HCT116 (cell line): ENCODE results near the gene TCEANC2. TPM values are rescaled to one million over a fixed set of nuclear protein-coding genes. Genes with fewer than 3 reads are reported as not detected.

ENCODE experiments used
- ATAC-seq: fragments of 200-7000 bp; cut with Tn5 transposase; 2 replicates; pipeline ENCODE4 v1.9.1; 2020; ENCODE audit warnings: mild to moderate bottlenecking, moderate library complexity
- BruUV-seq: library from RNA; stranded (reverse); fragments of 400-500 nt; replicated peaks from 2 replicates; lab custom pipeline; 2021; lab: Mats Ljungman, UMichigan
- CTCF ChIA-PET: fragments of 300-600 bp; sonication (Branson Sonifier 250); formaldehyde crosslinking; loops from one replicate; lab custom pipeline; 2021; ENCODE audit warnings: antibody characterized with exemption; lab: Charles Lee
- POLR2A ChIA-PET: fragments of 300-600, 350-600 bp; sonication (Branson Sonifier 250); formaldehyde crosslinking; loops from one replicate; lab custom pipeline; 2021; ENCODE audit warnings: antibody characterized with exemption; lab: Charles Lee
- RAD21 ChIA-PET, 2 experiments: fragments of 300-600 bp; sonication (Branson Sonifier 250); formaldehyde crosslinking; loops; one replicate each; lab custom pipeline; 2023; ENCODE audit warnings: low total read pairs in 2 of 2; ENCODE audit not compliant: uncharacterized antibody in 2 of 2, unreplicated experiment in 2 of 2, low non-redundant PET in 1 of 2; lab: Charles Lee
- DNase-seq: peaks from one replicate; pipeline ENCODE4 v3.0.0-alpha.2; 2010; ENCODE audit warnings: low read depth, low spot score
- H2AFZ ChIP-seq: fragments of 200-600 bp; shearing (Covaris generic), sonication (generic); 2 replicates; pipeline ENCODE4 v1.6.1; 2017; ENCODE audit warnings: low read depth, mixed run types, mixed read lengths, antibody characterized with exemption, low read length; ENCODE audit not compliant: poor library complexity, severe bottlenecking
- H3K27ac ChIP-seq: 2 replicates; pipeline ENCODE4 v1.5.1; 2012; ENCODE audit warnings: low read depth, low read length
- H3K27me3 ChIP-seq: fragments of 200-600 bp; sonication (generic); 2 replicates; pipeline ENCODE4 v1.6.1; 2016; ENCODE audit warnings: mixed run types, low read length, mixed read lengths; ENCODE audit not compliant: insufficient read depth
- H3K36me3 ChIP-seq, 2 experiments: fragments of 200-500 bp in 1 of 2; fragments of 200-600 bp in 1 of 2; sonication (Bioruptor generic) in 1 of 2; sonication (generic) in 1 of 2; 2 replicates each; pipeline versions ENCODE4 v1.5.1 to v1.6.1; 2014 to 2016; ENCODE audit warnings: low read length in 2 of 2, inconsistent platforms in 1 of 2, mixed read lengths in 1 of 2, mixed run types in 1 of 2; ENCODE audit not compliant: insufficient read depth in 2 of 2, control insufficient read depth in 1 of 2
- H3K4me1 ChIP-seq, 2 experiments: fragments of 200-600 bp in 1 of 2; sonication (generic) in 1 of 2; 2 replicates each; pipeline versions ENCODE4 v1.5.1 to v1.6.1; 2012 to 2017; ENCODE audit warnings: low read length in 2 of 2, inconsistent platforms in 1 of 2, mild to moderate bottlenecking in 1 of 2, mixed read lengths in 1 of 2, mixed run types in 1 of 2, moderate library complexity in 1 of 2; ENCODE audit not compliant: insufficient read depth in 2 of 2, control insufficient read depth in 1 of 2
- H3K4me2 ChIP-seq: fragments of 200-600 bp; sonication (generic); 2 replicates; pipeline ENCODE4 v1.6.1; 2017; ENCODE audit warnings: mixed run types, low read length, mixed read lengths
- H3K4me3 ChIP-seq, 2 experiments: fragments of 200-600 bp in 1 of 2; sonication (generic) in 1 of 2; replicated peaks in 1 of 2; 2 replicates each; pipeline ENCODE4 v1.5.1; 2011 to 2016; ENCODE audit warnings: low read length in 2 of 2, control low read depth in 1 of 2, low read depth in 1 of 2, mild to moderate bottlenecking in 1 of 2, mixed read lengths in 1 of 2, mixed run types in 1 of 2
- H3K79me2 ChIP-seq: fragments of 200-600 bp; sonication (generic); 2 replicates; pipeline ENCODE4 v1.6.1; 2017; ENCODE audit warnings: mild to moderate bottlenecking, mixed run types, low read length, moderate library complexity, mixed read lengths; ENCODE audit not compliant: insufficient read depth
- H3K9ac ChIP-seq: fragments of 200-600 bp; sonication (generic); 2 replicates; pipeline ENCODE4 v1.6.1; 2016; ENCODE audit warnings: low read length, mixed read lengths
- H3K9me2 ChIP-seq: fragments of 200-600 bp; sonication (generic), shearing (Covaris generic); 2 replicates; pipeline ENCODE4 v1.6.1; 2017; ENCODE audit warnings: mixed run types, mild to moderate bottlenecking, moderate library complexity; ENCODE audit not compliant: insufficient read depth
- H3K9me3 ChIP-seq, 2 experiments: fragments of 200-500 bp in 1 of 2; fragments of 200-600 bp in 1 of 2; sonication (Bioruptor generic) in 1 of 2; sonication (generic) in 1 of 2; 2 replicates each; pipeline ENCODE4 v1.6.1; 2014 to 2017; ENCODE audit warnings: low read length in 2 of 2, mixed read lengths in 2 of 2, inconsistent platforms in 1 of 2, low read depth in 1 of 2, mild to moderate bottlenecking in 1 of 2, mixed run types in 1 of 2, moderate library complexity in 1 of 2; ENCODE audit not compliant: control insufficient read depth in 1 of 2, insufficient read depth in 1 of 2
- H4K20me1 ChIP-seq: fragments of 200-600 bp; sonication (generic), shearing (Covaris generic); 2 replicates; pipeline ENCODE4 v1.6.1; 2017; ENCODE audit warnings: mixed run types, mild to moderate bottlenecking, moderate library complexity; ENCODE audit not compliant: insufficient read depth
- CBX3 ChIP-seq: IDR thresholded peaks from 2 replicates; pipeline ENCODE4 v1.6.1; 2012; ENCODE audit warnings: low read depth
- EGR1 ChIP-seq: IDR thresholded peaks from 2 replicates; pipeline ENCODE4 v1.6.1; 2012; ENCODE audit warnings: low read depth
- EZH2 ChIP-seq: fragments of 200-600 bp; sonication (generic); IDR thresholded peaks from 2 replicates; pipeline ENCODE4 v1.6.1; 2017; ENCODE audit warnings: antibody characterized with exemption, mixed run types
- EZH2phosphoT487 ChIP-seq: fragments of 200-600 bp; IDR thresholded peaks from 2 replicates; pipeline ENCODE4 v1.6.1; 2018; ENCODE audit warnings: antibody characterized with exemption, borderline replicate concordance
- MAX ChIP-seq: IDR thresholded peaks from 2 replicates; pipeline ENCODE4 v1.6.1; 2012
- RAD21 ChIP-seq: IDR thresholded peaks from 2 replicates; pipeline ENCODE4 v1.6.1; 2012; ENCODE audit warnings: low read depth, mild to moderate bottlenecking
- REST ChIP-seq: IDR thresholded peaks from 2 replicates; pipeline ENCODE4 v1.6.1; 2012; ENCODE audit warnings: low read depth
- SRF ChIP-seq: IDR thresholded peaks from 2 replicates; pipeline ENCODE4 v1.6.1; 2012; ENCODE audit warnings: low read depth
- YY1 ChIP-seq: IDR thresholded peaks from 2 replicates; pipeline ENCODE4 v1.6.1; 2011; ENCODE audit warnings: low read length, low read depth, moderate library complexity, mild to moderate bottlenecking; ENCODE audit not compliant: insufficient replicate concordance; ENCODE audit errors: extremely low read depth
- intact Hi-C: fragments of 100-400 bp; cut with micrococcal nuclease; formaldehyde crosslinking; loops from 2 replicates; pipeline ENCODE4 v1.10.0; 2022
- total RNA-seq: library from RNA; stranded (reverse); gene quantifications from one replicate; pipeline ENCODE4 v1.2.1, GENCODE V29; 2021; ENCODE audit not compliant: unreplicated experiment
- TF ChIP-seq, protein P1 (sequence below): IDR thresholded peaks from 2 replicates; pipeline ENCODE4 v1.6.1; 2012

The TCEANC2 gene
- total RNA-seq, 1 experiment from 2014 or later, result 5.4 TPM

GRCh38 chr1:54107131-54107530 lies 53.7 kb downstream of the TCEANC2 start (continued):
- TF ChIP-seq REST (no peak), RAD21 (no peak)

GRCh38 chr1:54108156-54108555 lies 54.7 kb downstream of the TCEANC2 start:
- CTCF ChIA-PET, result interaction anchor here (0.8 to 1.7 kb wide), 2 partner anchors 13 to 26 kb away, joined by 3 to 5 read pairs; no protein-coding TSS in a partner anchor
- RAD21 ChIA-PET, result no interaction called here
- BruUV-seq, result no TSS peak
- Histone ChIP-seq H3K9me2 (no peaks in the 10 kb centered on the region), H3K9ac (no peak overlapping the region), H3K27ac (no peak overlapping the region), H3K79me2 (no peaks in the 10 kb centered on the region), H4K20me1 (no peaks in the 10 kb centered on the region), H3K4me3 (no peak overlapping the region), H3K27me3 (no peaks in the 10 kb centered on the region), H3K36me3 (no peaks in the 10 kb centered on the region), H3K4me1 (no peaks in the 10 kb centered on the region), H3K4me2 (no peak overlapping the region), H3K9me3 (no peaks in the 10 kb centered on the region), H2AFZ (no peak overlapping the region)
- no peak for ATAC-seq
- intact Hi-C loops, result no loop called here
- DNase-seq, result no peak
- TF ChIP-seq SRF (no peak), RAD21 (no peak), YY1 (no peak), EZH2 (no peak), EZH2phosphoT487 (no peak), EGR1 (no peak), CBX3 (no peak), MAX (no peak)
- TF ChIP-seq, protein P1, sequence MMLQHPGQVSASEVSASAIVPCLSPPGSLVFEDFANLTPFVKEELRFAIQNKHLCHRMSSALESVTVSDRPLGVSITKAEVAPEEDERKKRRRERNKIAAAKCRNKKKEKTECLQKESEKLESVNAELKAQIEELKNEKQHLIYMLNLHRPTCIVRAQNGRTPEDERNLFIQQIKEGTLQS, result no peak
- POLR2A ChIA-PET, result no interaction called here
